DMS53 (cell line): ENCODE measurements around the gene ACOT8.
"Not testable (repeated sequence)": the region's sequence is repeated elsewhere in the genome, so short reads cannot be mapped to it uniquely, and the experiment has no call there.

Source experiments
- DNase-seq: peaks from one replicate; lab custom pipeline; 2025; lab: John Stamatoyannopoulos, UW

ACOT8 gene

DNA sequence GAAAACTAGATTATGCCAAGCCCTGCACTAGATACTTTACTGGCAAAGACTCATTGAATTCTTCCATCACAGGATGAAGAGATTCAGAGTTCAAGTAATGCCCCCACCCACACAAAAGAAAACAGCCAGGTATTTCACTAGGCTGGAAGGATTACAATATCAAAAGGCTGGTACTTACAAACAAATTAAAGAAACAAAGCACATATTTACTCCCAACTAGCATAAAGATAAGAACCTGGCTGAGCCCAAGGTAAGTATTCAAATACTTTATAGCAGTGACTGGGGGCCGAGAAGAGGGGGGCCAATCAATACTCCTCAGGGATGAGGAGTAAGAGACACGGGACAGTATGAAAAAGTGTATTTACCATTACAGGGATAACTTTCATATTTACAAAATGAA, 3.7 kb downstream of the ACOT8 start:
- no peak for DNase-seq

GRCh38 chr20:45852326-45852725, 4.9 kb downstream of the ACOT8 start:
- DNase-seq = no peak

DNA sequence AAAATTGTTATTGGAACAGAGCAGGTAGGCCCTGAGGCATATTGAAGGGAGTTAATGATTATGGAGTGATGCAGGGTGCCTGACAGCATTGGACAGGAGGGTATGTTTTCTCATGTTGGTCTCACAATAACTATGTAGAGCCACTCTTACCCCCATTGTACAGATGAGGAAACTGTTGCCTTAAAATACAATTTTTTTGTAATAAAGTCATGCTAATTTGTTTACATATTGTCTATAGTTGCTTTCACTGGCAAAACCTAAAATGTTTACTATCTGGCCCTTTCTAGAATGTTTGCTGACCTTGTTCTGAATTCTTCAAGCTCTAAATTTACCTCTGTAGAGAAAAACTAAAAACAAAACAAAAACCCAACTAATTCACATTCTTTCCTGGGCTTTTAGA, 5.7 kb downstream of the ACOT8 start:
- DNase-seq = no peak

DNA sequence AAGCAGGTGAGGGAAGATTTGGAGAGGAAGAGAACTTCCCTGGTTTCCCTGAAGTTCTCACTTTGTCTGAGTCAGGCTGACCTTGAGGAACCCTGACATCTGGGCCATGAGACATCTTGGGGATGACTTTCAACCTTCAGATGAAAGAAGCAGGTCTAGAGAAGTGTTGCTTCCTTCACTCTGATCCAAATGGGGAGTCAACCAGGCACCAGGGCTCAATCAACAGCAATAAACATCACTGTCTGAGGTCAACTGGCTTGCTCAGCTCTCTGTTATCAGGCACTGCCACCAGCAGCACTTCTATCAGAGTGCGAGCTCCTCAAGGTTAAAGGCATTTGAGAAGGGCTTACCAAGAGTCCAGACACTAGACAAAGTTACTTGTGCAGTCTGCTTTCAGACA, 6.3 kb downstream of the ACOT8 start:
- no peak for DNase-seq

DNA sequence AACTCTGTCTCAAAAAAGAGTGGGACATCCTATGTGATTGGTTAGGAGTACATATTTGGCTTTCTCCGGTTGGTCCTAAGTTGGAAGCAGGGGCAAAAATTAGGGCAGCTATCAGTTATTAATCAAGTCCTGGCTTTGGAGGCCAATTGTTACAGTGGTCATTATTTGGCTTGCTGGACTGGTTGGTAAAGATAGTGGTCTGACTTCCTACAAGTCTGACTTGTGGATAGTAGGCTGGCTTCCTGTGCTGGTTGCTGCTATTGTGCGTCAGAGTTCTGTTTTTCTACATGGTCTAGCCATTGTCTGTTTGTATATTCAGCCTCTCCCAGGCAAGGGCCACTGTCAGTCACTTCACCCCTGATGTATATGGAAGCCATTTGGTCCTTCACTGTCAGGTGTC, 7.0 kb downstream of the ACOT8 start:
- no peak for DNase-seq

DNA sequence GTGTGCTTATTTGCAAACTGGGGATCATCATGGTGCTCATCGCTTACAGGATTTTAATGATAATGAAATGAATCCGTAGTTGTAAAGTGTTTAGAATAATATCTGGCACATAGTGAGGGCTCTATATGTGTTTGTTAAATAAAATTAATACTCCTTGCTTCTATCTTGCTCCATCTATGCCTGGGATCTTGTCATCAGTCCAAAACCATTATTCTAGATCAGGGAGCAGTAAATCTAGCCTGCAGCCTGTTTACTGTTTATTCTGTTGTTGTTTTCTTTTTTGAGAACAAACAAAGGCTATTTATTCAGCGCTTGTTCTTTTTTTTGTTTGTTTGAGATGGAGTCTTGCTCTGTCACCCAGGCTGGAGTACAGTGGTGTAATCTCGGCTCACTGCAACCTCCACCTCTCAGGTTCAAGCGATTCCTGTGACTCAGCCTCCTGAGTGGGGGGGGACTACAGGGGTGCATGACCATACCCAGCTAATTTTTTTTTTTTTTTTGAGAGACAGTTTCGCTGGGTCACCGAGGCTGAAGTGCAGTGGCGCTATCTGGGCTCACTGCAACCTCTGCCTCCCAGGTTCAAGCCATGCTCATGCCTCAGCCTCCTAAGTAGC, 8.1 kb downstream of the ACOT8 start:
- no peak for DNase-seq

DNA sequence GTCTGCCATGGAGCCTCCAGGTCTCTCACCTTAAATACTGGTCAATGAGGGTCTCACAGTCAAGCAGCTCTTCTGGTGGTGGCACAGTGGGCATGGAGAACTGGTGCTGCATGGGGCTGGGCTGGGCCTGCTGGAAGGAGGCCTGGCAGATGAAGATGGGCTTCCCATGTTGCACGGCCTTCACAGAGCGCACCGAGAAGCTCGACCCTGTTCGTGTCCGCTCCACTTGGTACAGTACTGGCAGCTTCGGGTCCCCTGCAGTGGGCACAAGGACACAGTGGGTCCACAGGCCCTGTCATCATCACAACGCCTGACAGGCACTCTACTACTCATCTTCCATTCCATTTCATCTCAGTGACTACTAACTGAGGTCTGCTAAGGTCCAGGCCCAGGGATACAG, 8.8 kb downstream of the ACOT8 start:
- DNase-seq = no peak

DNA sequence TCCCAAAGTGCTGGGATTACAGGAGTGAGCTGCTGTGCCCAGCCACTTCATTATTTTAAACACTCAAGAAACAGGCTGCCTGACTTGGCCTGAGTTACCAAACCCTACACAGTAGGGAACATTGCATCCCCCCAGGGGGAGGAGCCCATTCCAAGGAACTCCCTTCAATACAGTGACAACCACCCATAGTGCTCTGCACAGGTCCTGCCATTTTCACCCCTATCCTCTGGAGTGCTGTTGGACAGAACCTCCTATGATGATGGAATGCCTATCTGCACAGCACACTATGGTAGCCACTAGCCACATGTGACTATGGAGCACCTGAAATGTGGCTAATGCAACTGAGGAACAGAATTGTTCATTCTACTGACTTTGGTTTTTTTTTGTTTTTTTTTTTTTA, 11.7 kb downstream of the ACOT8 start:
- DNase-seq = no peak

DNA sequence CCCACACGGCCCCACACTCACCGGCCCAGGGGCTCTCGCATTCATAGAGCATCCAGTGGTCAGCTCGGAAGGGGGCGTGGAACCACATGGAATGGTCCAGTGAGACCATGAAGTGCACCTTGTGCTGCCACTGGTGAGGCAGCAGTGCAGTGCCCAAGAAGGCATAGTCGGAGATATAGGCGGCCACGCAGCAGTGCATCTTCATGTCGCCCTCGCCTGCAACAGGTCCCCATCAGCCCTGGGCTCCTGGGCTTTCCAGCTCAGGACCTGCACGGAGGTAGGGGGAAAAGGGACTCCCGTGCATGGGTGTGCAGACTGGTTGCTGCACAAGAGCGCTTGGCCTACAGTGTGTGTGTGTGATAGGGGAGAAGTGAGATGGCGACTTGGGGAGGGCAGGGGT, 13.7 kb downstream of the ACOT8 start:
- DNase-seq = no peak

- DNase-seq = no peak
Measured at GRCh38 chr20:45842169-45842812, 14.9 kb downstream of the ACOT8 start.

- DNase-seq = no peak
Measured at GRCh38 chr20:45841407-45842129, 15.6 kb downstream of the ACOT8 start.

GRCh38 chr20:45840700-45841198, 16.4 kb downstream of the ACOT8 start:
- DNase-seq = no peak

DNA sequence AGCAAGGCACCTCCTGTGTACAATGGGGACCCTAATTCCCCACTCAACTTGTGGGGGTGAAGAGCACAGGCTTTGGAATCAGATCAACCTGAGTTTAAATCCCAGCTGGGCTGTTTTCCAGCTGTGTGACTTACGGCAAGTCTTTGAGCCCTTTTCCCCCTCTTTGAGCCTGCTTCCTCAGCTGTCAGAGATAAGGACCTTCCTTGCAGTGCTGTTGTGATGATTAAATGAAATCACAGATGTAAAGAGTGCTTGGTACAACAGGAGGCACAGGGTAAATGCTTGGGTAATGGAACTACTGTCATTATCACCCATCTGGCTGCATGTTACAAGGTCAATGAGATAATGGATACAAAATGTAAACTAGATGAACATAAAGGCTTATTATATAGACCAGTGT, 20.4 kb downstream of the ACOT8 start:
- no peak for DNase-seq

DNA sequence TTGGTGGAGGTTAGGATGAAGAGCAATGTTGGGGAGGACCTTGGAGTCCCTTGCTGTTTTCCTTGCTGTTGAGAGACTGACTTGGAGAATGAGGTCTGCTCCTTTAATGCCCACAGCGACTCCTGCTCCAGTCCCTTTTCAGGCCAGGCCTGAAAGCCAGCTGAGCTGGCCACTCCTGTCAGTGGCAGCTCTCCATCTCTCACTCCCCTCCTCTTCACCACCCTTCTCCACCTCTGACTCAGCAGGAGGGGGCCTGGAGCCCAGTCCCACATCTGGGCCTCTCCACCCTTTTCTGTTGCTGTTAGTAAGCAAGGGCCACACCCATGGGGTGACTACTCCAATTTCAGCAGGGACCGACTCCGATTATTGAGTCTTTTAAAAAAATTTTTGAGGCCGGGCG, 21.4 kb downstream of the ACOT8 start:
- DNase-seq = no peak

DNA sequence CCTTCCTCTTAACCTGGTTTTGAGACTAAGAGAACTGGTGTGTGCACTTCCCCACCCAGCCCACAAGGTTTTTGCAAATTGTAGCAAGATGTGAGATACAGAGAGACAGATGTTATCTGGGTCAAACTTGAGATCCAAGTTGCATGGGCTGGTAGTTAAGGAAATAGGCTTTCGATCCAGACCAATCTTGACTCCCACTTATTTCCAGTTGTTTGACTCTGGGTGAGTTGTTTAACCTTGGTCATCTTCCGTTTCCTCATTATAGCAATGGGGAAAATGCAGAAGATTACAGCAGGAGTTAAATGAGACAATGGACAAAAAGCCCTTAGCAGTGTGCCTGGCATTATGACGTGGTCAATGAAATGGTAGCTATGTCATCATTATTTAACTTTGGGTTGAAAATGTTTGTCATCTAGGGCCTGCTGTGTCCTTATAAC, 21.8 kb downstream of the ACOT8 start:
- DNase-seq = no peak

DNA sequence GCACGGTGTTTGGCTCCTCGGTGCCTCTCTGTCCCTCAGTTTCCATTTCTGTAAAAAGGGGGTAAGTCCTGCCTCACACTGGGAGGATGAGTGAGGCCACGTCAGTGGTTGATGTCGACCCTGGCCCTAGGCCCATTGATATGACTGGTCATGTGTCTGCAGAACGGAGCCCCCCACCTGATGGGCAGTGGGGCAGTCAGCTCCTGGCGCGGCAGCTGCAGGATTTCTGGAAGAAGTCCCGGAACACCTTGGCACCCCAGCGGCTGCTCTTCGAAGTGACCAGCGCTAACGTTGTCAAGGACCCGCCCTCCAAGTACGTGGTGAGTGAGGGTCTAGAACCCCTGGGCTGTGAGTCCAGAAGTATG, 22.4 kb downstream of the ACOT8 start:
- no peak for DNase-seq

GRCh38 chr20:45833883-45834796, 23.1 kb downstream of the ACOT8 start:
- DNase-seq = peak; percentile 83

DNA sequence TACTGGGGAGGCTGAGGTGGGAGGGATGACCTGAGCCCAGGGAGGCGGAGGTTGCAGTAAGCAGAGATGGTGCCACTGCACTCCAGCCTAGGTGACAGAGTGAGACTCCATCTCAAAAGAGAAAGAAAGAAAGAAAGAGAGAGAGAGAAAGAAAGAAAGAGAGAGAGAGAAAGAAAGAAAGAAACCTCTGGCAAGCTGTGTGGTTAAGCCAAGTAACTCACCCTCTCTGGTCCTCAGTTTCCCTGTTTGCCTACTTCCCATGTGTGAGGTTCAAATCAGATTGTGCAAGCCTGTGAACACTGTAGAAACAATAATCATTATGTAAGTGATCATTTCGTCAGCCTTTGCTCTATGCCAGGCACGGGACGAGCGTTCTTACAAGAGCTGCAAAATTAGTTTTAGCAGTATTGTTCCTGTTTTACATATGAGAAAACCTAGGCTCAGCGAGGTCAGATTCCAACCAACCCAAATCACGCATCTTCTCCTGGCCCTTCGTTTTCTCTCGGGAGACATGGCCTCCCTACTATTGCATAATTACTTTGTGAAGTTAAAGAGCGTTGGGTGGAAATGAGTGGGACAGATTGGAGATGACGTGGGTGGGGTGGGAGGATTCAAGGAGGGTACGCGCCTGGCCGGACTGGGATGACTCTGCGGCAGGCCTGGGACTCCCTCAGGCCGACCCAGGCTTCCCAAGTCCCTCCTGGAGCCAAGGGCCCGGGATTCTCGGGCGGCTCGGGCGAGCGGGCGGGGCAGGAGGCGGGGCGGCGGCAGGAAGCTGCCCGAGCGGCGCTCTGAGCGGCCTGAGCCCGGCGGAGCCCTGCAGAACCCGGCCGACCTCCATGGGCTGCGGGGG, 23.9 kb downstream of the ACOT8 start, which contains the start of gene SNX21:
SNX21 (plus strand) TSS at position 770 of the 853 bp plus-strand sequence. CDS start 121 bp downstream, outside the sequence.
- peak; percentile 90 for DNase-seq

DNA sequence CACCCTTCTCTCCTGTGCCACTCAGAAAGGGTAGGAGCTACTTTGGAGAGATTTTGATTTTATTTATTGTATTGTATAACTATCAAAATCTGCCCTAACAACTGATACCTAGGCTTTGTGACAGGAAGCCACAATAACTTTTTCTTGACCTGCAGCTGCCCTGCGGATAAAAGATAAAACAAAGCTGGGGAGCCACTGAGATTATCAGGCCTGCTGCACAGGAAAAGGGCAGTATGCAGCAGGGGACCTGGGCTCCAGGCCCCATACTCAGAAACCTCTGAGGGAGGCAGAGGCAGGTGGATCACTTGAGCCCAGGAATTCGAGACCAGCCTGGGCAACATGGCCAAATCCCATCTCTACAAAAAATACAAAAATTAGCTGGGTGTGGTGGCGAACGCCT, 24.6 kb downstream of the ACOT8 start:
- DNase-seq = no peak

DNA sequence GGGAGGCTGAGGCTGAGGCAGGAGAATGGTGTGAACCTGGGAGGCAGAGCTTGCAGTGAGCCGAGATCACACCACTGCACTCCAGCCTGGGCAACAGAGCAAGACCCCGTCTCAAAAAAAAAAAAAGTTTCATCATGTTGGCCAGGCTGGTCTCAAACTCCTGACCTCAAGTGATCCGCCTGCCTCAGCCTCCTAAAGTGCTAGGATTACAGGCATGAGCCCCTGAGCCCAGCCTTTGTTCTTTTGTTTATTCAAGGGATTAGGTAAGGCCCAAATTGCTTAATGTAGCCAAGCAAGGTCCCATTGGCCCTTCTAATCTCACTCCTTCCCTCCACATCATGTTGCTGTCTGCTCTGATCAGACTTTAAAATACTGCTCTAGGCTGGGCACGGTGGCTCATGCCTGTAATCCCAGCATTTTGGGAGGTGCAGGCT, 27.5 kb downstream of the ACOT8 start:
- DNase-seq = not testable (repeated sequence)

DNA sequence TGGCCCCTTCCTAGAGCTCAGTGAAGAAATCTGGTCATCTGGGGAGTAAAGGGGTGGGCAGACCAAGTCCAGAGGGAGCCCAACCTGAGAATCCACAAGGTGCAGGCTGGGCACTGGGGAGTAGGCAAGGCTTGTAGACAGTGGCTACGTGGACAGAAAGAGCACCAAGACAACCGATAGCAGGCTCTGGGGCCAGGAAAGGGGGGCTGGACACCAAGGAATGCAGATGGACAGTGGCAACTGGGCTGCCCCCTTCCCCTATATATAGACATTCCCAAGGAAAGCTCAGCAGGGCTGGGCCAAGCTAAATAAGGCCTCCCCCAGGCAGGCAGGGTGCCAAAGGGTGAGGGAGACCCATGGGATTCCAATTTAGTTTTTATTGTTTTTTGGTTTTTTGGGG, 28.6 kb downstream of the ACOT8 start:
- DNase-seq = no peak
